Measurements from ENCODE around the gene PRKD2.
A peak's percentile ranks its signal among the peaks of the same experiment; 100 is the strongest.
"Not testable (repeated sequence)": the region's sequence is repeated elsewhere in the genome, so short reads cannot be mapped to it uniquely, and the experiment has no call there.

The PRKD2 gene

DNA sequence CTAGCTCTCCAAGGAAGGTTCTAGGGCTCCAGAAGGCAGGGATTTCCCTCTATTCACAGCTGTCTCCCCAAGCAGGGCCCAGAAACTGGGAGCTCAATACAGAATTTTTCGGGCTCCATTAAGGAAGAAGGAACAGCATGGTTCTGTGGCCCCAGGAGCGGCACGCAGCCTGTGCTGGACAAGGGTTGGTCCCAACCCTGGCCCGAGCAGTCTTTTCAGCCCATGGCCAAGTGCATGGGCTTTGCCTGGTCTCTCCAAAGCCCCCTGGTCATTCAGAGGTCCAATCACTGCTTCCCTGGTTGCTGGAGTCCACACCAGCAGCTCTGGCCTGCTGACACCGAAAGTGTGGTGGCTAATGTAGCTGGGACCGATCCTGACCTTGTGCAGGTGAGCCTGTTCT lies 6.6 kb upstream of the PRKD2 start:
- DNase-seq = no peak

DNA sequence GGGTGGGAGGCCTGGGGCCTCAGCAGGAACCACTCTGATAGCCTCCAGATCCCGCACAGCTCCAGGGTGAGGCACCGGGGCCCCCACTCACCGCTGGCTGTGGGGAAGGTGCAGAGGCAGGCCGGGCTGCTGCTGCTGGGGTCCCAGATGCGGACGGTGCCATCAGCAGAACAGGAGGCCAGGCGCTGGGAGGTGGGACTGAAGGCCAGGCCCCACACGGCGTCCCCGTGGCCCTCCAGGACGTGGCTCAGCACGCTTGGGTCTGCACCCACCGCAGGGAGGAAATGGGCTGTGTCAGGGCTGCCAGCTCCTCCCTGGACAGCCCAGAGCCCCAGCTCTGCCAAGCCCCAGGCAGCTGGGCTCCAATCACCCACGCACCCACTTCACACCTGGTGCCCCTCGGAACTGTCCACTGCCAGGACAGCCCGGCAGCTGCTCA lies 6.1 kb upstream of the PRKD2 start:
- DNase-seq = no peak

DNA sequence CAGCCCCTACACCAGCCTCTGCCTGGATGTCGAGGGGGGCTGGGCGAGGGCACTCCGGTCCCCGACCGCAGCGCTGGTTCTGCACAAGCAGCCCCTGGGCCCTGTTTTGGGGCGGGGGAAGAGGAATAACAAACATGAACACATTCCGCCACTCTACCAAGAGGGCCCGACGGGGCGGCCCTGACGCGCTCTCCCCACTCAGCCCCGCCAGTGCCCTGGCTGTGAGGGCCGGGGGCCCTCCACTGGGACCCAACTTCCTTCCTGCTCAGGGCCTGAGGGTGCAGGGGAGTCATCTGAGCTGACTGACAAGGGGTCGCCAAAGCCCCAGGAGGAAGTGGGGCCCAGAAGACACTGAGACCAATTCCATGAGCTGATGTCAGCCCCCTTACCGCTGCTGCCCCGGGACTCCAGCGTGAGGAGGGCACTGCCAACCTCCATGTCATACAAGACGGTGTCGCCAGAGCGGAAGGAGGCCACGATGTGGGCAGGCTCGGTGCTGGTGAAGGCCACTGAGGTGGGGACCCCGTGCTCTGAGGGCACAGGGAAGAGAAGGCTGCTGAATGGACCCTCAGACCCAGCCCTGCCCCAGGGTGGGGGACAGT lies 5.6 kb upstream of the PRKD2 start:
- no peak for DNase-seq

DNA sequence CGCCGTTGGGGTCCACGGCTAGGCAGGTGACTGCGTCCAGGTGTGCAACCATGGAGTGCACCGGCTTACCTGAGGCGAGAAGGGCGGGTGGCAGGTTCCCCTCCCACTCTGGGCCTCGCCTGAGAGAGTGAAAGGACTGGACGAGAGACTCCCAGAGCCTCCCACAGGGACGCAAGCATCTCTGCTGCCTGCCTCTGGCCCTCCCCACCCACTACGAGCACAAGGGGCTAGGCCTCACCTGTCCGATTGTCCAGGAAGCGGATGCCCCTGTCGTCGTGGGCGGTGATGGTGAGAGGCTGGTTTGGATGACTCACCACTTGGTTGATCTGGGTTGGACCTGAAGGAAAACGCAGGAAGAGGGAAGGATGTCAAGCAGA lies 5.1 kb upstream of the PRKD2 start:
- no peak for DNase-seq

DNA sequence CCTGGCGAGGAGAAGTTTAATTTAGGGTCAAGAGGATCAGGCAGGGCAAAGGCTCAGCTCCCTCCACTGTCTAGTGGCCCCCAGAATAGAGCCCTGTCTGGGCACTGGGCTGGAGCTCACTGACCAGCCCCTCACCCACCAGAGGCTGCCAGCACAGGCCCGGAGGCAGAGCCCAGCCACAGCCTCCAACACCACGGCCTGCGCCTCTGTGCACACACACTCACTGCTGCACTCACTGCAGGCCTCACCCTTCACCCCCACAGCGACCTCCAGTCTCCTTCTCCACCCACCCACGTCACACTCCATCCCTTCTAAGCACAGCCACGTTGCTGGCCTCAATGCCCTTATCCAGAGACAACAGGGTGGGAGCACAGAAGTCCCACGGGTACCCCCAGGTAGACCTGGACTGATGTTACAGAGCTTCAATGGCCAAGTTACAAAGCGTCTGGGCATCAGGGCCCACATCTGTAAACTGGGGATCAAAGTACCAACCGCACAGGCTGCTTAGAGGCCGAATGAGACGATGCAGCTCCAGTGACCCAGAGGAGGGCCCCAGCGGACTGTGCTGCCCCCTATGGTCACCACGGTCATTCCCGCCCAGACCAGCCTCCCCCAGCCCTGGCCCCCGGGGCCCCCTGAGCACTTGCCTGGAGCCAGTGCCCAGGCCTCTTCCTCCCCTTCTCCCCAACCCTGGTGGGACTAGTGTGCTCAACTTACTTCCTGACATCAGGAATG lies 4.5 kb upstream of the PRKD2 start:
- no peak for DNase-seq

DNA sequence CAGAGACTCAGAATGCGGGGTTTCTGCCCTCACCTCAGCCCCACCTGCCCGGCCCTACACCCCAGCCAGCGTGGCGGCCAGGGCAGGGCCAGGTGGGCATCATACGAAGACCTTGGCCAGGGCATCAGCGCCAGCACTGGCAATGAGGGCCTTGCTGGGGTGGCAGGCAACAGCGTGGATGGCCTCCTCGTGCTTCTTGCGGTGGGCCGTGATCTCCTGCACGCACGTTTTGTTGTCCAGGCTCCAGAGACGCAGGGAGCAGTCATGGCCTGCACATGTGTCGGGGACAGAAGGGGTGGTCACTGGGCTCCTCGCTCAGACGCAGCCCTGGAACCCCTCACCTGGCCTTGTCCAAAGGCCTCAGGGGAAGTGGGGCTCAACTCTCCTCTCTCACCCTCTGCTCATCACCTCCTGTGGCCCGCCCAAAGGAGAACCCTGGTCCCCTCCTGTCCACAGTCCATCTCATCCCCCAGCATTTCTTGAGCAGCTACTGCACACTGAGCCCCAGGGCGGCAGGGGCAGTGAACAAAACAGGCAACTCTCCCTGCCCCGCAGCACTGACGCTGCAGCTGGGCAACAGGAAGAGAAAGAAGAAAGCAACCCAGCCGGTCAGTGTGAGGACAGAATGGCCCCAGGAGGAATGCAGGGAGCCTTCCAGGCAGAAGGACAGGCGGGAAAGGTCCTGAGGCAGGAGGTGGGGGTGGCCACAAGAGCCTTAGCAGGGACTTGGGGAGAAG lies 3.8 kb upstream of the PRKD2 start:
- DNase-seq = no peak

DNA sequence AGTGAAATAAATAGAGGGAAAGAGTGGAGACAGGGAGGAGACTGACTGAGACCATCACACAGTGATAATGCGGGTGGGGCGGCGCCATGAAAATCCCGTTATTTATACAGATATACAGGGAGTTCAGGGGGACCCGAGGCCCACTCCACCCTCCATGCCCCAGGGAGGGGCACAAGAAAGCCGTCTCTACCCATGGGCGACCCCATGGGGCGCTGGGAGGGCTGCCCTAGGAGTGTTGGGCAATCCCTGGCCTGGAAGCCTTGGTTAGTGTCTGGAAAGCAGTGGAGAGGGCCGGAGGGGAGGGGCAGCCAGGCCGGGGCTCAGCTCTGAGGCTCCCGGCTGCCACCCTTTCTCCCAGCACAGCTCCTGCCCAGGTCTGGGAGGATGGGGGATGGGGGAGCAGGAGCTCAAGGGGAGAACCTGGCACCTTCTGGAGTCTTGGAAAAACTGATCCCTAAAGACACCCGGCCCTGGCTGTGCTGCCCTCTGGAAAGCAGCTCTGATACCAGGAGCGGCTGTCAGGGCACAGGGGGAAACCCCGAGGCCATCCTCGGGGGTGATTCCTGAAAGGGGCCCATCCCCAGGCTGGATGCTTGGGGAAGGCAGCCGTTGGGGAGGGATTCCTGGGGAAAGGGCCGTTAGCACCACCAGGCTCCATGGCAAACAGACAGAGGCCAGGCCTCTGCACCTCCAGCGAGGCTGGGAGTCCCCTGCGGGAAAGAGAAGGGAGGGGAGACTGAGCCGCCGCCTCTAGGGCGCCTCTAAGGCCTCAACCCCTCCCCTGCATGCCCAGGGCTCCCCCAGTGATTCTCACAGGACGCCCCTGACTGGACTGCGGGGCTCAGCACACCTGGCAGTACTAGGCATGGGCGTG lies 3.0 kb upstream of the PRKD2 start:
- DNase-seq = no peak

DNA sequence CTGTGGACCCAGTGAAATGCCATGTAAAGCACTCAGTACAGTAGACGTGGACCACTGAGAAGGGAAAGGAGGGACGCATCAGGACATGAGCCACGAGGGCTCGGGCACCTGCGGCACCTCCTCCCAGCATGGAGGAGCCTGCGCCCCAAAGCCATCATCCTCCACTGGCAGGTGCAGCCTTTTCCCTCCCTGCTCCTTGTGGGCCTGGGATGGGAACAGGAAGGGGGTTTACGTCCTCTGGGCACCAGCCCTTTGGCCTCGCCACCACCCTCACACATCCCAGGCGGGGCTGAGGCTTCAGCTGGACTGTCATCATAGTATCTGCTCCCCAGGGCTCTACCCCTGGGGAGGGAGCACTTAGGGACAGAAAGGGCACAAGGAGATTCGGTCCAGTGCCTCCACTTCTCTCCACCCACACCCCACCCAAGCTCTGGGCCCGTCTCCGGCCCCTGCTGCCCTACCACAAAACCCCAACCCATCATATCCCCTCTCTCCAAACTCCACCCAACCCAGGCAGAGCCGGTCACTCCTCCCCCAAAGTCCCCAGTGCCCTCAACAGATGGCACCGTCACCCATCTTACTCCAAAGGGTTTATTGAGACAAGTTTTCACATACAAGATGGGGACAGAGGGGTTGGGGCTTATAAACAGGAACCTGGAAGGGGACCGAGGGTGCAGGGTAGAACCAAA lies 2.2 kb upstream of the PRKD2 start:
- DNase-seq = no peak

DNA sequence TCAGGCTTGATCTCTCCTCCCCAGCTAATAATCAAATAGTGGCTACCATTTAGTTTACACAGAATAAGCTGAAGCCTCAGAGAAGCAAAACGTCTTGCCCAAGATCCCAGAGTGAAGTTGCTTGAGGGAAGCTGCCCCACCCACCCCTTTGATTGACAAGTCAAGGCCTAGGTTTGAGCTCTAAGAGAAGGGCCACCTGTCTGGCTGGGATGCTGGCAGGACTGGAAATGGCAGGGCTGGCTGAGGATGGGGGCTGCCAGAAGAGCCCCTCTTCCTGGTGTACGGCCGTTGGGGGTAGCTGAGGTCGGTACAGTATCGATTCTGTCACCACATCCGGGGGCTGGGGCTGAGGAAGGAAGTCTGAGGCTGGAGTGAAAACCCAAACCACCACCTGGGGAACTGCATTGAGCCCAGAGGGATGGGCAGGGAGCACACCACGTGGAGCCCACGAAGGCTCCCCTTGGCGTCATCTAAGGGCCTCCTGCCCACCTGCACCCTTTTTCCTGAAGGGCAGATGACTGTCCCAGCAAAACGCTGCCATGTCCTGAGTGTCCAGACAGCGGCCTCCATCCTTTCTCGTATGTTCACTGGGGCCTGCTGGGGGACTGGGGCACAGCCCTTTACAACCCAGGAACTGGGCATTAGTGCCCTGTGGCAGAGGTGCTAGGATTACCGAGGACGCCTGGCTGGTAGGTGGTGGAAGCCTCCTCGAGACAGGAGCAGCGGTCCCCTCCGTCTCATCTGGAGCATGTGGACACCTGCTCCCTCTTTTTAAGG lies 1.4 kb upstream of the PRKD2 start:
- peak; percentile 31 for DNase-seq

DNA sequence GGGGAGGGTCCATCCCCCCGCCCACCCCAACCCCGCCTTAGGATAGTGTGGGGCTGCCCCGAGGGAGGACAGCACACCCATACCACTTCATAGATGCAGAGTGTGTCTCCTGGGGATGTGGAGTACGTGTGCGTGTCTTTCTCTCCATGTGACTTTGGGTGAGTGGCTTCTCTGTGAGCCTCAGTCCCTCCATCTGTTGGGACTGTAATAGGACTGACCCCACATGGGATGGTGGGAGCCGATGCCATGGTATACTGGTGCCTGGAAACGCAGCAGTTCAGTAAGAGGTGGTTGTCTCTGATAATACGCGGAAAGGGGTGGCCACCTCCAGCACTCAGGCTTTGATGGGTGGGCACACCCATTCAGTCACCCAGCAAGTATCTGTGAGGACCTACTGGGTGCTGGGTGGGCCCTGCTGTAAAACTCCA lies 816 bp upstream of the PRKD2 start:
- no peak for DNase-seq

DNA sequence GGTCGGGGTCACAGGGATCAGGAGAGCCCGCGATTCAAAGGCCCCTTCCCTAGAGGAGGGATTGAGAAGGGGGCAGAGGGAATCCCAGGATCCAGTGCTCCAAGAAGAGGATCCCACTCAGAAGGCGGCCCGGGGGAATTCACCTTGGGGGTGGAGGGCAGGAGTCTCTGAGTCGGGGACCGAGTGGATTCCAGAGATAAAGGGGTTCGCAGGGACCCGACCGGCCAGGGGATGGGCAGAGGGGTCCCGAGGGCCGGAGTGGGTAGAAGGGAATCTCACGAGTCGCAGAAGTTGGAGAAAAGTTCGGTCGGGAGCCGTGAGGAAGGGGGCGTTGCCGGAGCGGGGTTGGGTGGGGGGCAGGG lies 261 bp downstream of the PRKD2 start:
- DNase-seq = no peak

DNA sequence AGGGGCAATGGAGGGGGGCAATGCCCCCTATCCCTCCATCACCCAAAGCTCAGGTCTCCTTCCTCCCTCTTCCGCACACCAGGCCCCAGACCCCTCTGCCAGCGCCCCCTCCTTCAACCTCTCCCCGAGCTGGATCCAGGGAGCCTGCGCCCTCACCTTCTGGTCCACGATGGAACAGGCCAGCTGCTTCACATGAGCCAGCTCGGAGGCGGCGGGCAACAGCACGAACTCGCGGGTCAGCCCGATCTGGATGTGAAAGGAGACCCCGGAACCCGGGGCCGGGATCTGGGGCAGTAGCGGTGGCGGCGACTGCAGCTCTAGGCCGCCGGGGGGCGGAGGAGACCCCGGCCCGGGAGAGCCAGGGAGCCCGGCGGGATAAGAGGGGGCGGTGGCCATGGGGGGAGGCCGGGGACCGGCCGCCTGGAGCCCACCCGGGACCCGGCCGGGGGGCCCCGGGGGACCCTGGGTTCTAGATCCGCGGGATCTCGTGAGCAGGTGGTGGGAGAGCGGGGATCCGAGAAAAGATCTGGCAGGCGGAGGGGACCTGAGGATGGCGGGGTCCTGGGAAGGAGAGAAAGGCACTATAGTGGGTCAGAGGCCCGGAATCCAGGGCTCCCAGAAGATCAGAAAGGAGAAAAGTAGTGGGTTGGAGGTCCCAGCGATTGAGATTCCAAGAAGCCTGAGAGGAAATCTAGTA lies 791 bp downstream of the PRKD2 start:
- DNase-seq = no peak

DNA sequence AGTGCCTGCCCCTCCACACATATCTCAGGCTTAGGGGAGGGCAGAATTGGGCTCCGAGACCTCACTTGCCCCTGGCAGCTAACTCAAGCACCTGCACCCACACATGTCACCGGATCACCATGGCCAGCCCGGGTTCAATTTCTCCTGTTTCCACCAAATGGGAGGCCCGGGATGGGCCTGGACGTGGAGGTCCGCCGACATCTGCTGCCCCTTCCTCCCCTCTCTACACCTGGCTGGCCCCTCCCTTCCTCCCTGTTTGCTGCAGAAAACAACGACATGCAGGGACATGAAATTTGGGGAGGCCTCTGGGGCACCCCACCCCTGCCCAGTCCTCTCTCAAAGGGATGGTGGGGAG lies 1.3 kb downstream of the PRKD2 start:
- no peak for DNase-seq

DNA sequence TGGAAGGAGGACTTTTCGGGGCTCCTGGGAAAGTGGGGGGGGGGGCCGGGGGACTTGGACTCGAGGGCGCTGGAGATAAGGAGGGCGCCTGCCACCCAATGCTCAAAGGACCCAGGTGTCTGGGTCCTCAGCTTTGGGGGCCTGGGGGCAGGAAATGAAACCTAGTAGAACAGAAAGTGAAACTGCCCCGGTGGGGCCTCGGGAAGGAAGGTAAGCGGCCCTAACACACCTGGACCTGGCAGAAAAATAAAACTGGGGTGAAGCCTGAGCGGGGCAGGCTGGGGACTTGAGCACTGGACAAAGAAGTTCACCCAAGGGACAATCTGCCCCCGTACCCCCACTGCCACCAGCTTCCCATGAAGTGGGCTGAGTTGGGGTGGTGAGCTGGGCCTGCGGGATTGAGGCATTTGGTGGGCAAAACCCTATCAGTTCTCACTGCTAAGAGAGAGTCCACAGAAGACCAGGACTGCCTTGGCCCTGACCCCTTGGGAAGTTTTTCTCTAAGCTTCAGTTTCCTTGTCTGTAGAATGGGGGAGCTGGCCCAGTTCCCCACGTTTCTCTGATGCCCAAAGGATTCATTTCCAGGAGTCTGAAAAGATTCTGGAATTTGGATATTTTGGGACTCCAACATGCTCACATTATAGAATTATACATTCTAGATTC lies 2.3 kb downstream of the PRKD2 start:
- peak; percentile 69 for DNase-seq

DNA sequence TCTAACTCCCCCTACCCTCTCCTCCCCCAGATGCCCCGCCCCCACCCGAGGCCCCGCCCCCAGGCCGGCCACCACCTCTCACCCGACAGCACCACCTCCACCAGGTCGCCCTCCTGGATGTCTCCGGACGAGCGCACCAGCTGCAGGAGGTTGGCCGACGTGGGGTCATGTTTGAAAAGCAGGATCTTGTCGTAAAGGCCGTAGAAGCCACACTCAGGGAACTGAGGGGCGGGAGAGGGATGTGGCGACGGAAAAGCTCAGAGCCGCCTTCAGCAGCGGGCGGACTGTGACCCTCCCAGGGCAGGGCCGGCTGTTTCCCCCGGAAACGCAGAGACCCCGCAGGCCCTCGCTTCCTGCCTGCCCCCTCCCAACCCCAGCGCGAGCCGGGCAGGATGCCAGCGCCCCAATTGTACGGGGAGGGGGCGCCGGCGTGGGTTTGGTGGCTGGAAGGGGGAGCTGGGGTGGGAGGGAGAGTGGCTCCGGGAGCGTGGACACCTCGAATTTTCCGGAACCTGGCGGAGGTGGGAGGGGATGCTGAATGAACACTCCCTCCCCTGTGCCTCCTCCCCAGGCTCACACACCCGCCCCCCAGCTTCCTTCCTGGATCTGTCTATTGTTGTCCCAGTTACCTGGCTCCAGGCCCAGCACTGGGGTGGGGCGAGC lies 3.0 kb downstream of the PRKD2 start:
- peak; percentile 41 for DNase-seq

DNA sequence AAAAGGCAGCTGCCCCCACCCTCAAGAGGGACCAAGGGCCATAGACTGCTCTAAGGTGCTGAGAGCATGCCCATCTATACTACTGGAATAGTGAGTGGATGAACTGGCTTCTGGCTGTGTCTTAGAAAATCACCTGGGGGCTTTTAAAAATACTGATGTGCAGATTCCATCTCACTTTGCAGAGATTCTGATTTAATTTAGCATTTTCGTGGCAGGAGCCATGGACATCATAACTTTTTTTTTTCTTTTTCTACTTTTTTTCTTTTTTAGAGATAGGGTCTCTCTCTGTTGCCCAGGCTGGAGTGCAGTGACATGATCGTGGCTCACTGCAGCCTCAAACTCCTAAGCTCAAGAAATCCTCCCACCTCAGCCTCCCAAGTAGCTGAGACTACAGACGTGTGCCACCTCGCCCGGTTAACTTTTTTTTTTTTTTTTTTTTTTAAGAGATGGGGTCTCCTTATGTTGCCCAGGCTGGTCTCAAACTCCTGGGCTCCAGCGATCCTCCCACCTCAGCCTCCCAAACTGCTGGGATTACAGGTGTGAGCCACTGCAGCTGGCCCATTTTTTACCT lies 4.1 kb downstream of the PRKD2 start:
- DNase-seq = not testable (repeated sequence)

DNA sequence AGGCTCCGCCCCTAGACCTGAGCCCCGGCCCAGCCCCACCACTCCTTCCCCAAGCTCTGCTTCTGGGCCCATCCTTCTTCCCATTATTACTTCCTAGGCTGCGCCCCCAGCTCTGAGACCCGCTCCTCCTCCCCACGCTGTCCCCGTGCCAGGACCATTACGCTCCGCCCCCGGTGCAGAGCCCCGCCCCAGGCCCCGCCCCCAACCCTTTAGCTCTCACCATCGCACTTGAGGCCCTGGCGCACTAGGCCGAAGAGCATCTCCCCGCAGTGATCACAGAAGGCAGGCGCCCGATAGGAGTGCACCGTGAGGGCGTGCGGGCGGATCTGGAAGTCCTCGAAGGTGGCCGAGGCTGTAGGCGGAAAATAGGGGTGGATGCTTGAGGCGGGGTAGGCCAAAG lies 6.2 kb downstream of the PRKD2 start:
- no peak for DNase-seq

DNA sequence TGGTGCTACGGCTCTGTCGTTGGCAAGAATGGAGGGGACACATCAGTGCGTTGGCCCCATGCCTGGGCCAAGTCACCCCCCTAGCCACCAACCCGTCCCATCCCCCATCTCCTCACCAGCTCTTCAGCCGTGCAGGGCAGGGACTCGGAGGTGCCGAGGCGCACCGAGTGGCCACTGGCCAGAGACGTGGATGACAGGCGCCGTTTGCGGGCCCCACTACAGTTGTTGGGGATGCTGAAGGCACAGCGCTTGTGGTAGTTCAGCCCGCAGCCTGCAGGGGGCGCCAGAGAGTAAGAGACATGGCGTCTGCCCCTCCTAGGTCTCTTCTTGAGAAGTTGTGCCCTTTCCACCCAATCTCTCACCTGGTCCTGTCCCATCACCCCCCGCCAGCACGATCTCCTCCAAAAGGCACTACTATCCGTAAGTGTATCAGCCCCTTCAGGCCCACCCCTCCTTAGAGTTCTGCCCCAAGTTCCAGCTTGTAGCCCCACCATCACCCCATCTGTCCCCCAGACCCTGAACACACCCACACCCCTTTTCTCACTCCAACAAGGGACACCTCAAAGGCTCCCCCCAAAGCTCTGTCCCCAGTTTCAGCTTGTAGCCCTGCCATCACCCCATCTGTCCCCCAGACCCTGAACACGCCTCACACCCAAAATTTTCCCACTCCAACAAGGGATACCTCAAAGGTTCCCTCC lies 12.4 kb downstream of the PRKD2 start:
- peak; percentile 87 for DNase-seq

DNA sequence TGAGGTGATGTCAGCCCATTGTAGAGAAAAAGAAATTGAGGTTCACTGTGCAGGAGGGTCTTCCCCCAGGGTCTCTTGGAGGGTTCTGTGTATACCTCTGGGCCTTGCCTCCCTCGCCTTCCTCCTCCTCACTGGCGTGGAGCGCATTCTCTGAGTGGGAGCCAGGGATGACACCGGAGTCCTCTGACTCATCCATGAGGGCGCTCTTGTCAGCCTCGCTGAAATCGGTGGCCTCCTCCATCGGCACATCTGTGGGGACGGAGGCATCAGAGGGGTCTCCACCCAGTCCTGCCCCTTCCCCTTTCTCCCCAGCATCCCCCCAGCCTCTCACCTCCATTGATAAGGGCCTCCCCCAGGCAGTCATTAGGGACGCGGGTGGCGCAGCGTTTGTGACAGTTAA lies 16.2 kb downstream of the PRKD2 start:
- DNase-seq = no peak
